Measurements from ENCODE around the gene MMP28.

The MMP28 gene

DNA sequence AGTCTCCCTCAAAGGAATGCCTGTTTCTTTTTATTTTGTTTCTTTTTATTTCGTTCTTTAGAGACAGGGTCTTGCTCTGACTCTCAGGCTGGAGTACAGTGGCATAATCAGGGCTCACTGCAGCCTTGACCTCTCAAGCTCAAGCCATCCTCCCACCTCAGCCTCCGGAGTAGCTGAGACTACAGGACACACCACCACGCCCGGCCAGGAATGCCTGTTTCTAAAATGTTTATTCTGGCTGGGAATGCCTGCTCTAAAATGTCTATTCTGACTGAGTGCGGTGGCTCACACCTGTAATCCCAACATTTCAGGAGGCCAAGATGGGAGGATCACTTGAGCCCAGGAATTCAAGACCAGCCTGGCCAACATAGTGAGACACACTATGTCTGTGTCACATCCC is 2.5 kb upstream of the MMP28 start:
- no peak for DNase-seq (ENCODE audit: low spot score)

DNA sequence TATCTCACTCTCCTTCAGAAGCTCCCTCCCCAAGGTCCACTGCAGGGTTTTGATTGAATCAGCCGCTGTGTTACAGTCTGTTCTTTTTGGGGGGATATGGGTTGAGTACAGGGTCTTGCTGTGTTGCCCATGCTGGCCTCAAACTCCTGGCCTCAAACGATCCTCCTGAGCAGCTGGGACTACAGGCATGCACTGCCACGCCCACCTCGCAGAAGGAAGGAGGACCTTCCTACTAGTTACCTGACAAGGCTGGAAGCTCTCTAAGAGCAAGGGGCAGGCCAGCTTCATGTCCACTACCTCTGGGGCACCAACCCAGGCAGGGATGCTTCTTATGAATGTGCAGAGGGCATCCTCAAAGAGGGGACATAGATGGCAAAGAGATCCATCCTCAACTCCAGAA is 1.9 kb upstream of the MMP28 start:
- DNase-seq (ENCODE audit: low spot score): no peak

DNA sequence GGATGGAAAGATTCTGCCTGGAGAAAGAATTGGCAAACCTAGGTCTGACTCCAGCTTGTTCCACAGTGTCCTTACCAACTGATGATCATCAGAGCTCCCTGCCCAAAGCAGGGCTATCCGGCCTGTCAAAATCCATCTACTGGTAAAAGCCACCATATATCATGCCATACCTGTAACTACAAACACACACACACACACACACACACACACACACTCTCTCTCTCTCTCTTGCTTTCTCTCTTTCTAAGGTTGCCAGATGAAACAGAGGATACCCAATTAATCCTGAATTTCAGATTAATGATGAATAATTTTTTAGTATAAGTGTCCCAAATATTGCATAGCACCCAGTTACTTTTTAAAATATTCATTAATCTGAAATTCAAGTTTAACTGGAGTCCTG is 1.5 kb upstream of the MMP28 start:
- DNase-seq (ENCODE audit: low spot score): no peak

DNA sequence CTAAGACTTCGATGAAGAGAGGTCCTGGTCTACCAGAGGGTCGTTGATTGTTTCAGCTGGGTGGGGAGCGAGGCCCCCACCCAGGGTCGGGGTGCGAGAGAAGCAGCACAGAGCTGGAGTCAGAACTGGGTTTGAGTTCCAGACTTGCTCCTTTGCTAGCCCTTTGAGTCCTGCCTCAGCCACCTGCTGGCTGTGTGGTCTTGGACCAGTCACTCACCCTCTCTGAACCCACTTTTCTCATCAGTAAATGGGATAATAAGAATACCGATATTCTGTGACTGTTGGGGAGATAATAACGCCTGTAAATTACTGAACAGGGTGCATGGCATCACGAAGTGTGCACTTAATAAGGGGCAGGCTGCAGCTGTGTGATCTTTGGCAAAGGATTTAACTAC is 427 bp upstream of the MMP28 start:
- DNase-seq (ENCODE audit: low spot score): no peak

DNA sequence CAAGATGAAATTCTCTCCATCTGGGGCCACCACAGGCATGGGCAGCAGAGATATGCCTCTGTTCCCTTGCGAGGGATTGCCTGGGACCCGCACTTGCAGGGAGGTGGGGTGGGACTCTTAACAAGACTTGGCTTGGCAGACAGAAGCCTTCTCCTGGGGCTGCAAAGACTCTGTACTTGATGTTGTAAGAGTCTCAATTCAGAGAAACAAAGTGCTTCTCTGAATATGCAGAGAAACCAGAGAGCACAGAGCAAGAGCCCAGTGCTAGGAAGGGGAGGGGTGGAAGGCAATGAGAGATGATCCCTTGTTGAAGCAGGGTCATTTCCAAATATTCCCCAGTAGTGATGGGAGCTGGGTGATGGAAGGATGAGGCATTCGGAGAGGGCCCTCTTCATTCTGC is 2.2 kb downstream of the MMP28 start:
- DNase-seq (ENCODE audit: low spot score): no peak

DNA sequence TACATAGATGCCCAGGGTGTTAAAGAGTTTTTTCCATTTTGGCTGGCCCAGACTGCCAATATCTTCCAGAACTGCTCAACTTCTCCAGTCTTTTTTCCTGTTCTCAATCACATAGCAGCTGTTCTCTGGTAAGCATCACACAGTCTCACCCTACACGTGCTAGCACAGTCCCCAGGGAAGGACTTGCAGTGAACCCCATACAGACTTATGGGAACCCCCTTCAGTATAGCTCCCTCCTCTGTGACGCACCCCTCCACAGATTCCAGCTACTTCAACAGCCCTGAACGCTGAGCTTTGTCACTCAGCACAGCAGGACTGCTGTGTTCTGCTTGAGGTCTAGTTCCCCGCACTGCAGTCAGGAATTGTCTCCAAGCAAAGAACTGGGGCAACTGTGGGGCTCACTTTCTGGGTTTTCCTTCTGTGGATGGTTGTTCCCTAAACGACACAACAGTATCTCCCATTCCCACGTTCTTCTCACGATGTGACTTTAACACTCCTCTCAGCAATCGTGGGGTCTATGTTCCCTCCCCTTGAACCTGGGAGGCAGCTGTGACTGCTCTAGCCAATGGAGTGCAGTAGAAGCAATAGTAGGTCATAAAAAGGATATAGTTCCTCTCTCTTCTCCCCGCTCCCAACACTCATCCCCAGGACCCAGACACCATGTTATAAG is 3.6 kb downstream of the MMP28 start:
- DNase-seq (ENCODE audit: low spot score): no peak

DNA sequence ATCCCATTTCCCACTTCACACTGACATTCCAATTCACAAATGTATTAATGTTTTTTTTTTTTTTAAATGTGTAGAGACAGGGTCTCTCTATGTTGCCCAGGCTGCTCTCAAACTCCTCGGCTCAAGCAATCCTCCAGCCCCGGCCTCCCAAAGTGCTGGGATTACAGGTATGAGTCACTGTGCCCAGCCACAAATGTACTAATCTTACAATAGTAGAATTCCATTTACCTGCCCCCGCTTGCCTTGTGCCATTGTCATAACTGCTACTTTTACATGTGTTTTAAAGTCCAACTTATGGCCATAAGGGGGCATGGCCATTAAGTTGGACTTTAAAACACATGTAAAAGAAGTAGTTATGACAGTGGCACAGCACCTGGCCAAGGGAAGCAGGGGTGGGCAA is 4.6 kb downstream of the MMP28 start:
- DNase-seq (ENCODE audit: low spot score): no peak

DNA sequence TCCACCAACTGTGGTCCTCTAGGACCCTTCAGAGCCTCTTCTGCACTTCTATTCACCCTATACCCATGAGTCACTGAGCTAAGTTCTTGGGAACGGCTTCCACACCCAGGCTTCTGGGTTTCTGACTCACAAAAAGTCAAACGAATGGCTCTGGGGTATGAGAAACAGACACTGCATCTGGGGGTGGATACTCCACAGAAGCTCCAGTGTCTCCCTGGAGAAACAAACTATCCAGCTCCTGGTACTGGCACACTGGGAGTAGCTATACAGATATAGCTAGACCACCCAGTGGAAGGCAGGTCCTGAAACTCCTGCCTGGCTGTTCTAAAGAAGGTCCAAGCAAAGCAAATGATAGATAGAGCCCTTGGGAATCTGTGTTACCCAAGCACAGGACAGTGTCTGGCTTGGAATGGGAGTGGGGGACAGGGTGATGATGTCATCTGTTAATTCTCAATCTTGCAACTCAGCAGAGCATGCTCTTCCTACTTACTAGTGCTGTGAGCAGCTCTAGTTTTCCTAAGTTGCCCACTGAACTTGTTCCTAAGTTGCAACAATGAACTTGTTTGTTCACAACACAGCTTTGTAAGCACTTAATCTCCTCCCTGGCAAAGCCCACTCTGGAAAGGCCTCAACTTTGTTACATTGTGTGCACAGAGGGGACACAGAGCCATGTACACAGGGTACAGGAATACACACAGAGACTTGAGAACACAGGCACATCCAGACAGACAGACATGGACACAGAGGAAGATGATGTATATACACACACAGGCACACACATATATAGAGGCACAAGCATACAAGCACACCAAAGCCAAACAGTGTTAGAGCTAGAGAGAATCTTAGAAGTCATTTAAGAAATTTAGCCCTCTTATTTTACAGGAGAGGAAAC is 6.7 kb downstream of the MMP28 start:
- DNase-seq (ENCODE audit: low spot score): no peak

DNA sequence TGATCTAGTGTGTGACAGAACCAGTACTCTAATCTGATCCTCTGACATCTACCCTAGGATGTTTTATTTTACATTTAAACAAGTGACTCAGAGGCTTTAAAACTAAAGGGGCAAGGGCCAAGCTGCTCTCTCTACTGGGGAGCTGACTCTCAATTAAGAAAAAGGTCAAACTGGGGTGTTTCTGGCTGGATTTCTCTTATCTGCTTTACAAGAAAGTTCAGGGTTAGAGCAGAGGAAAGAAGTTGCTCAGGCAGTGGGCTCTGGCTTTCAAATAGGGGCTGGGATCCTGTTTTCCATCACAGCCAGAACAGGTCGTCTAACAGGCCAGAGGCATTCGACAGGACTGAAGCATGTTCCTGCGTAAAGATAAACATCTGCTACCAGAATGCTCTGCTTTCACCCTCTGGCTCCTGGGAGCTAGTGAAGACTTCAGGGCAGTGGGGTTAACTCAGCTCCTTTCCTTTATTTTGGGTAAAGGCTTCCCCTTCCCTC is 8.5 kb downstream of the MMP28 start:
- peak; percentile 90 for DNase-seq (ENCODE audit: low spot score)

DNA sequence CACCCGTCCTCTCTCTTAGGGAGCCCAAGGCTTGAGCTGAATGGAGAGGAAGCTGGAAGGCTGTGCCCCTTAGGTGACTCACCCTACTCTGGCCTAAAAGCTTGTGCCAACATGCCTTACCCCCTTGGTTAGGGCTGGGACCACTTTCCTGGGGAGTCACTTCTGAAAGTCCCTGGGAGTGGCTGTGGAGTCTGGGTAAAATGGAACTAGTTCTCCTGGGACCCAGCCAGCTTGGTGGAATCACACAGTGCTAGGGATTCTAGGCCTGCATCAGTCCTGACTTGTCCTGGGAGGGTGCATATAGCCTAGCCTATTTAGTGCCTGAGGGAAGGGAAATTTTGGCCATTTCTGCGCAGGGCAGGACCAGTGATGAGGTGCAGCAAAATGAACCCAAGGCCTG is 10.5 kb downstream of the MMP28 start:
- DNase-seq (ENCODE audit: low spot score): no peak

DNA sequence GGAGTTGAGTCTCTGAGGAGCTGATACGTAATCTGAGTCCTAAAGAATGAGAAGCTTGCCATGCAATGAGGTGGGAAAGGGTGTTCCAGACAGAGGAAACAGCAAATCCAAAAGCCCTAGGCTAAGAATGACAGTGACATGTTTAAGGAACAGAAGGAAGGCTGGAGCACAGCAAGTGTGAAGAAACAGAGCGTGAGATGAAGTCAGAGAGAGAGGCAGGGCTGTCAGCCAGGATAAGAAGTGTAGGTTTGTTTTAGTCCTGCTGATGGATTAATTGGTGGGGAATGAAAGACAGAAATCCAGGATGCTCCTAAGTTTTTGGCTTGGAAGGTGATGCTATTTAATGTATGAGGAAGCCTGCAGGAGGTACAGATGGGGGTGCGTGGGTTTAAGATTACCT is 14.5 kb downstream of the MMP28 start:
- no peak for DNase-seq (ENCODE audit: low spot score)

DNA sequence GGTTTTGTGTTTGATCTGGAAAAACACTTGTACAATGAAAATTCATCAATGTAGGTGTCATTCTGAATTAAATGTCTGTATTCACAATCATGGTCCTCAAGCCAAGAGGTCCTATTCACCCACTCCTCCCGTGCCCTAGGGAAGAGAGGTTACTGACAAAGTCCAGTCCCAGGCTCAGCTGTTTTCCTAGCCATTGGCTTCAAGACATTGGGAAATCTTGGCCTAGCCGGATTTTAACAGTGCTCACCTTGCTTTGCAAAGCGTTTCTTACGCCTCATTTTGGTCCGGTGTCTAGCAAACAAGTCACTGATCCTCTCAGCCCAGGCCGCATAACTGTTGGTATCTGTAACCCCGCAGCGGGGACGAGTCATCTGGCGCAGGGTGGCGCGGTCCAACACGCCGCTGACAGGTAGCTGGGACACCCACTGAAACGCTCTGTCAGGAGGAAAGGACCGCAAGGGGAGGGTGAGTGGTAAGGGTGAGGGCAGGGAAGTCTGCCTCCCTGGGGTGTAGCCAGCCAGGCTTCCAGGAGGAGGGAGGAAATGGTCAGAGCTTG is 16.7 kb downstream of the MMP28 start:
- no peak for DNase-seq (ENCODE audit: low spot score)

DNA sequence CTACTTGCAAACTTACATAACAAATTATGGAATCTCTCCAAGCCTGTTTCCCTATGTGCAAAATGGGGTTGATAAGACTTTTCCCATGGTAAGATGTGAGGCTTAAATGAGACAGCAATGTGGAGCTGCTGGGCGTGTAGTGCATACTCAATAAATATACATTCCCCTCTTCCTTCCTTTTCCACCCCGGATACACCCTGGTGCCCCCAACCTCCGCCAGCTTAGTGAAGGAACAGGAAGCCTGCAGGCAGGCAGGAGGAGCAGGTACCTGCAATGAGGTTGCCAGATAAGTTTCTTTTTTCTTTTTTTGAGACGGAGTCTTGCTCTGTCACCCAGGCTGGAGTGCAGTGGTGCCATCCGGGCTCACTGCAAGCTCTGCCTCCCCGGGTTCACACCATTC is 19.9 kb downstream of the MMP28 start:
- no peak for DNase-seq (ENCODE audit: low spot score)

DNA sequence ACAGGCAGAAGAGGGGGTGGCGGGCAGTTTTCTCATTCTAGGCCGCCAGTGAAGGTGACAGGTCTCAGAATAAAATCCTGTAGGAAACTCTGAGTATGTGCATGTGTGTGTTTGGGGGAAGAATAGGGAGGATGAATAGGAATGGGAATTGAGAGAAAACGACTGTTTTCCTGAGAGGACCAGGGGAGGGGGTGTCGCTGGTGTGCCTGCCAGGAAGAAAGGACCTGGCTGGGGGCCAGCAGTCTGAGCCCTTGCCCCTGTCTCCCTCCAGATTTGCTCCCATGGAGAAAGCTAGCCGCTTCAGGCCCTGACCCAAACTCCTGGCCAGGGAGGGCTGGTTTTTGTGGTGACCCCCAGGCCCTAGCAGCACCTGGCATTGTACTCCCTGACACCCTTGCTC is 20.4 kb downstream of the MMP28 start:
- DNase-seq (ENCODE audit: low spot score): no peak

DNA sequence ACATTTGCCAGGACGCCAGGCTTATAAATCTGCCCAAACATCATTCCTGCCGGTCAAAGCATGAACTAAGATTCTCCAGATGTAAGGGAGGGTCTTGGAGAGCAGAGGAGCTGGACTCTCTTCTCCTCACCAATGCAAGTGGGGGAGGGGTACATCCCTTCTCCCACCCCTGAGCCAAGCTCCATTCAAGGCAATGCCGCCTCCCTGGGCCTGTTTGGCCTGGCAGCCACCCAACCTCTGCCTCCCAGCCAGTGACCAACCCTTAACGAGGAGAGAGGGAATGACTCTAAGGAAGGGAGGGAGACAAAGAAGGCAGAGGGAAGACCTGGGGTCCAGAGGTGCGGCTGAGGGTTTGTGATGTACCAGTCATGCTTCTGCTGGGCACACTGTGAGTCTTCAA is 20.9 kb downstream of the MMP28 start:
- peak; percentile 32 for DNase-seq (ENCODE audit: low spot score)

DNA sequence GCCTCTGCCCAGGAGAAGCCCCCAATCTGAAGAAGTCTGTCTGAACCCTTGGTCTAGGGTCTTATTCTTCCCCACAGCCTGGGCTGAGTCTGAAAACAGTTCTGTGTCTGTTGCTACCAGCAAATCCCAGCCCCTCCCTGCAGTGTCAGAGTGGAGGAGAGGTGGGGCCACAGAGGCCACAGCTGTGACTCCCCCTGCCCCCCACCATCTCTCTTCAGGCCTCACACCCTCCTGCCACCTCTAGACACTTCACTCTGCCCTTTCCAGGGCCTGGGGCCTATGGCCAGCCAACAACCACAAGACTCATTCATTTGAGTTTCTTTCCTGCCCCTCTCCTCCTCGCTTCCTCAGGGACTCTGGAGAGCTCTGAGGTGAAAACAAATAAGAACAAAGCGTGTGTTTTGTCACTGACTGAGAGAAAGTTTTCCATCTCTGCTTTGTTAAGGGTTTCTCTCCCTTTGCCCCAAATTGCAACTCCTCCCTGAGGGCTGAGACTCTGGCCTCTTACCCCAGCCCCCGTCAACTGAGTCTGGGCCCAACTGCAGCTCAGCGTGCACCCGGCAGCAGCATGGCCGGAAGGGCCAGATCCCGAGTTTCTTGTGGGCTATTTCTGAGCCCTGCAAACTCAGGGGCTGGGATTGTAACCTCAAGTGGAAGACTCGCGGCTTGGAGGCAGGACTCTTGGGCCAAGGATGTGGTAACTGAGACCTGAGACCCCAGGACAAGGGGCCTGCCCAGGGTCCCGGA is 21.6 kb downstream of the MMP28 start:
- no peak for DNase-seq (ENCODE audit: low spot score)

DNA sequence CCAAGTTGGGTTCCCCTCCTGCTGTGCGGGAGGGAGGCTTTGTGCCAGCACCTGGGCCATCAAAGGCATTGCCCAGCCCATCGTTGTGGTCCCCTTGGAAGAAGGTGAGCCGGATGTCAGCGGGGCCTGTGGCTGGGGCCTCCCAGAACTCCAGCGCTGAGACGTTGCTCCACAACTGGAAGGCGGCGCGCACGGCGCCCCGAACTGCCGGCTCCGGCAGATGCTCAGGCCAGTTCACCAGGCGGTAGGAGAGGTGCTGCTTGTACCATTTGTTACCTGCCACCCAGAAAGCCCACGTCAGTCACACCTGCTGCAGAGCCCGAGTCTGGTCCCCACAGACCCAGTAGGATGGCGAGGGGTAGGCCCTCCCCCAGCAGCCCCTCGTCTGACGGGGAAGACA is 22.3 kb downstream of the MMP28 start:
- no peak for DNase-seq (ENCODE audit: low spot score)

DNA sequence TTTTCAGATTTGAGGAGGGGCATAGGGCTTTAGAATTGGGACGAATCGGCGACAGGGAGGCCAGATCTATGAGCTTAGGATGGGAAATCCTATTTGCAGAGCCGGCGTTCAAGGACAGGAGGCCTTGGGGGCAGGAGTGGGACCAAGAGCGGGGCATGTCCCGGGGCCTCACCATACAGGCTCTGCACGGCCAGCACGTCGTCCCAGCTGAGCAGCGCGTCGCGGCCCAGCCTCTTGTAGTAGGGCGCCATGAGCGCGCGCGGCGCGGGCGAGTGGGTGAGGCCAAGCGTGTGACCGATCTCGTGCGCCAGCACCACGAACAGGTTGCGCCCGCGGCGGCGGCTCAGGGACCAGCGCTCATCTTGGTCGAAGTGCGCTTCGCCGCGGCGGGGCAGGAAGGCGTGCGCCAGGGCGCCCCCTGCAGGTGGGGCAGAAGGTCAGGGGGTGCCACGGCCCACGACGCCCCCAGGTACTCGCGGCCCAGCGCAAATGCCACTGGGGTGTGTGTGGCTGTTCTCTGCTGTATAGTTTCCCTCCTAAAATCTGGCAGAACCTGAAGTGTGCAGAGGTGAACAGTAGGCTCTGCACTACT is 25.4 kb downstream of the MMP28 start:
- DNase-seq (ENCODE audit: low spot score): no peak

DNA sequence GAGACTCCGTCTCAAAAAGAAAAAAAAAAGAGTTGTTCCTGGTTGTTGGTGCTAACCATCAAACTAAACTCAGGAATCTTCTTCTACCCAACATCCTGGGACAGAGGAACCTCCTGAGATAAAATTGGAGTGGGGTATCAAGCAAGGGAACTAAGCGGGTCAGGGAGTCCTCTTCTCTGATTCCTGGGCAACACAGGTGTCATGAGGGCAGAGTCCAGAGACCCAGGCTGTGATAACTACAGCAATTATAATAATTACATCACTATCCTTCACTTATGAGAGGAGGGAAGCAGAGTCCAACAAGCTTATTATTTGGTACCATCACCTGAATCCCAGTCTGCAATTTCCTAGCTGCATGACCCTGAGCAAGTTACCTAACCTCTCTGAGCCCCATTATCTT is 26.6 kb downstream of the MMP28 start:
- no peak for DNase-seq (ENCODE audit: low spot score)

DNA sequence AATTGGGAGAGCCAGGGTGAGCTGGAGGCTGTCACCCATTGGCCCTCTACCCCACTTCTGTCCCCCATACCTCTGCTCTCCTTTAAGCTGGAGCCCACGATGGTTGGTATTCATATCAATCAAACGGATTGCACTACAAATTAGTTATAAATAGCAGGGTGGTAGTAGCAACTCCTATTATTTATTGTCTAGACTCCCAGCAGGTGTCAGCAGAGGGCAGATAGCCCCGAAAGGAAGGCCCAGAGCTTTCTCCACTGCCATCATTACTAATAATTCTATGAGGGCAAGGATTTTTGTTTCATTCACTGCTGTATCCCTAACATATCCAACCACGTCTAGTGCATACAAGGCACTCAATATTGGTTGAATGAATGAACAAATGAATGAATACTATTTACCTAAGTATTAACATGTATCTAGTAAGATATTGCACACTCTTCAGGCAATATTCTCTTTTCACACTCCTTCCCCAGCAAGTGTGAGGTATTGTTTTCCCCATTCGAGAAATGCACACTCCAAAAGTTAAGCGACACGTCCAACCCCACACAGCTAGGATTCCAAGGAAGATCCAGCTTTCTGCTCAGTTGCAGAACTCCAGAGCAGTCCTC is 28.4 kb downstream of the MMP28 start:
- DNase-seq (ENCODE audit: low spot score): no peak

DNA sequence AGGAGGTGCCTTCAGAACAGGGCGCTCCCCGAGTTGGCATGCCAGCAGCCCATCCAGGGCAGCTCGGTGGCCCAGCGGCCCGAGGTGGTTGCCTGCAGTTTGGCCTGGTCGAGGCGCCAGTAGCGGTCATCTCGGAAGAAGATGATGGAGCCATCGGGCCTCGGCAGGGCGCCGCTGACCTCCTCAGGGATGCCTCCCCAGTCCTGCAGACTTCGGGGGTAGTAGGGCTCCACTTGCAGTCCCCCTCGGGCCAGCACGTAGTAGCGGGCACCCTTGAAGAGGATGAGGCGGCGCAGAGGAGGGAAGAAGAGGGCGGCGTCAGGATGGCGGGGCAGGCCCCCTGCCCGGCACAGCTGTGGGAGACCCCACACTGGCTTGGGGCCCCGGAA is 29.0 kb downstream of the MMP28 start:
- DNase-seq (ENCODE audit: low spot score): no peak

Data from SK-N-DZ (cell line).